ENCODE data around the gene DHRS12. TPM values are rescaled to one million over a fixed set of nuclear protein-coding genes. Genes with fewer than 3 reads are reported as not detected.

DHRS12 gene
- total RNA-seq, 2 experiments from 2014 or later: 10.0 to 14.8 TPM

GRCh38 chr13:51843529-51843928 lies 39.6 kb upstream of the DHRS12 start:
- no peak for ATAC-seq (ENCODE audit: poor library complexity)
- no peak for TF ChIP-seq CTCF (IDR thresholded peaks at IDR 0.05)
- Mint-ChIP-seq H3K9me3 (no peaks in the 10 kb centered on the region), H3K4me3 (no peak overlapping the region), H3K27ac (no peak overlapping the region), H3K27me3 (peaks cover 6% of the 10 kb centered on the region), H3K36me3 (ENCODE audit: low read depth) (no peaks in the 10 kb centered on the region), H3K4me1 (ENCODE audit: low read depth) (peaks cover 7% of the 10 kb centered on the region)
- Histone ChIP-seq H3K9me3 (ENCODE audit: control insufficient read depth in 1 of 2, insufficient read depth in 1 of 2, low read length in 2 of 2) (no peaks in the 10 kb centered on the region), H3K27ac (ENCODE audit: low read depth in 1 of 2, low read length in 2 of 2) (no peak overlapping the region), H3K4me3 (ENCODE audit: low read length) (no peak overlapping the region), H3K27me3 (ENCODE audit: control insufficient read depth in 1 of 2, insufficient read depth in 2 of 2, low read length in 2 of 2) (no peaks in the 10 kb centered on the region), H3K4me1 (ENCODE audit: insufficient read depth, low read length) (peaks cover 7% of the 10 kb centered on the region), H3K36me3 (ENCODE audit: insufficient read depth, low read length) (no peaks in the 10 kb centered on the region)
- DNase-seq: no peak
- intact Hi-C loops (cut with DNase I, micrococcal nuclease): loop anchor here in 1 of 2 experiments (5.0 kb wide), 1 partner anchor 36 kb away; no protein-coding TSS in a partner anchor
- CTCF ChIA-PET: no interaction called here
- POLR2A ChIA-PET: no interaction called here

- Mint-ChIP-seq H3K9me3 (no peaks in the 10 kb centered on the region), H3K36me3 (ENCODE audit: low read depth) (no peaks in the 10 kb centered on the region), H3K27me3 (peaks cover 6% of the 10 kb centered on the region), H3K4me1 (ENCODE audit: low read depth) (peaks cover 7% of the 10 kb centered on the region), H3K27ac (no peak overlapping the region), H3K4me3 (no peak overlapping the region)
- CTCF ChIA-PET: interaction anchor here (0.6 kb wide), 1 partner anchor 11 kb away, joined by 3 read pairs; no protein-coding TSS in a partner anchor
- intact Hi-C loops (cut with DNase I, micrococcal nuclease): loop anchor here in 1 of 2 experiments (5.0 kb wide), 1 partner anchor 34 kb away; no protein-coding TSS in a partner anchor
- Histone ChIP-seq H3K4me3 (ENCODE audit: low read length) (no peak overlapping the region), H3K9me3 (ENCODE audit: control insufficient read depth in 1 of 2, insufficient read depth in 1 of 2, low read length in 2 of 2) (no peaks in the 10 kb centered on the region), H3K36me3 (ENCODE audit: insufficient read depth, low read length) (no peaks in the 10 kb centered on the region), H3K27ac (ENCODE audit: low read depth in 1 of 2, low read length in 2 of 2) (no peak overlapping the region), H3K4me1 (ENCODE audit: insufficient read depth, low read length) (peaks cover 7% of the 10 kb centered on the region), H3K27me3 (ENCODE audit: control insufficient read depth in 1 of 2, insufficient read depth in 2 of 2, low read length in 2 of 2) (no peaks in the 10 kb centered on the region)
- no peak for TF ChIP-seq CTCF (IDR thresholded peaks at IDR 0.05)
- POLR2A ChIA-PET: interaction anchor here (1.2 kb wide), 1 partner anchor 15 kb away, joined by 3 read pairs; no protein-coding TSS in a partner anchor
- ATAC-seq (ENCODE audit: poor library complexity) (no peak), DNase-seq (no peak)
Measured at GRCh38 chr13:51841732-51842131, 37.8 kb upstream of the DHRS12 start.

DNA sequence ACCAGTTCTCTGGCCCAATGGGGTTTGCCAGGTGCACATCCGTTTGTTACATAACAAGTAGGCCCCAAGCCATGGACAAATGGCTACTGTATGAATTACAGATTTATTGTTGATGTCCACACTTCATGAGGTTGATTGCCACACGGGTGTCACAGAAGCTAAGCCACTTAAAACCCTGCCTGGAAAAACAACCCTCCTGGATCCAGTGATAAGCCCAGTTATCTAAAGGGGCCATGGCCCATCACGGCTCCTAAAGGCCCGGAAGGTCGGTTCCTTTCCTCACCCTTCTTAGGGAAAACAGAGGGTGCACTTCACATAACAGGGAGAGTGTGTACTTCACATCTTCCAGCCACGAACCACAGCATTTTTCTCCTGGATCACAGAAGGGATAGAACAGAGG lies 37.0 kb upstream of the DHRS12 start:
- H3K4me1 ChIP-seq (ENCODE audit: insufficient read depth, low read length): peaks cover 7% of the 10 kb centered on the region
- H3K36me3 ChIP-seq (ENCODE audit: insufficient read depth, low read length): no peaks in the 10 kb centered on the region
- Mint-ChIP-seq H3K9me3 (no peaks in the 10 kb centered on the region), H3K27me3 (peaks cover 6% of the 10 kb centered on the region), H3K4me3 (no peak overlapping the region), H3K27ac (no peak overlapping the region), H3K4me1 (ENCODE audit: low read depth) (peaks cover 7% of the 10 kb centered on the region), H3K36me3 (ENCODE audit: low read depth) (no peaks in the 10 kb centered on the region)
- H3K4me3 ChIP-seq (ENCODE audit: low read length): no peak overlapping the region
- no peaks in the 10 kb centered on the region for H3K9me3 ChIP-seq (ENCODE audit: control insufficient read depth in 1 of 2, insufficient read depth in 1 of 2, low read length in 2 of 2)
- no peak for TF ChIP-seq CTCF (IDR thresholded peaks at IDR 0.05)
- intact Hi-C loops (cut with DNase I, micrococcal nuclease): loop anchor here in 1 of 2 experiments (5.0 kb wide), 1 partner anchor 34 kb away; no protein-coding TSS in a partner anchor
- DNase-seq (no peak), ATAC-seq (ENCODE audit: poor library complexity) (no peak)
- no peak overlapping the region for H3K27ac ChIP-seq (ENCODE audit: low read depth in 1 of 2, low read length in 2 of 2)
- POLR2A ChIA-PET: no interaction called here
- H3K27me3 ChIP-seq (ENCODE audit: control insufficient read depth in 1 of 2, insufficient read depth in 2 of 2, low read length in 2 of 2): no peaks in the 10 kb centered on the region
- CTCF ChIA-PET: interaction anchor here (0.5 kb wide), 1 partner anchor 8 kb away, joined by 3 read pairs; no protein-coding TSS in a partner anchor
